Measurements from ENCODE around the gene PIGU. TPM values are rescaled to one million over a fixed set of nuclear protein-coding genes. Genes with fewer than 3 reads are reported as not detected.

Gene PIGU
- total and polyA plus RNA-seq, 2 of the 13 experiments (the other 11 are each of a cell fraction or from before 2014, with no cell fraction given): 45.5 to 231 TPM

GRCh38 chr20:34536798-34537394 is 140.0 kb downstream of the PIGU start (continued):
- TF ChIP-seq ZHX1 (CRISPR knock-in tag; IDR thresholded peaks at IDR 0.05; ENCODE audit: low read depth) (no peak; the same call in 1 of the 2 replicates), NFKBIZ (CRISPR knock-in tag; IDR thresholded peaks at IDR 0.05) (no peak), SP1 (IDR thresholded peaks at IDR 0.05) (no peak), SP1 (CRISPR knock-in tag; IDR thresholded peaks at IDR 0.05) (no peak), MTA3 (CRISPR knock-in tag; IDR thresholded peaks at IDR 0.05) (no peak), PHB2 (IDR thresholded peaks at IDR 0.05; ENCODE audit: partially characterized antibody) (no peak), MZF1 (CRISPR knock-in tag; IDR thresholded peaks at IDR 0.05; ENCODE audit: borderline replicate concordance) (no peak), ZNF720 (CRISPR knock-in tag; IDR thresholded peaks at IDR 0.05) (no peak), REL (CRISPR knock-in tag; conservative IDR thresholded peaks at IDR 0.05) (no peak), MLLT10 (CRISPR knock-in tag; IDR thresholded peaks at IDR 0.05) (no peak), ZNF354B (CRISPR knock-in tag; IDR thresholded peaks at IDR 0.05) (no peak), LCORL (IDR thresholded peaks at IDR 0.05) (no peak), LCORL (CRISPR knock-in tag; IDR thresholded peaks at IDR 0.05) (no peak), CERS6 (CRISPR knock-in tag; IDR thresholded peaks at IDR 0.05) (no peak), NFE2 (CRISPR knock-in tag; IDR thresholded peaks at IDR 0.05) (no peak), CAMTA2 (CRISPR knock-in tag; IDR thresholded peaks at IDR 0.05; ENCODE audit: borderline replicate concordance) (no peak), ZNF83 (CRISPR knock-in tag; IDR thresholded peaks at IDR 0.05; ENCODE audit: borderline replicate concordance) (no peak), ZNF205 (CRISPR knock-in tag; IDR thresholded peaks at IDR 0.05) (no peak), KDM1A (CRISPR knock-in tag; IDR thresholded peaks at IDR 0.05) (no peak), SAP130 (CRISPR knock-in tag; IDR thresholded peaks at IDR 0.05; ENCODE audit: low read depth) (peak; percentile 55; the same call in 1 of the 2 replicates), ZEB1 (IDR thresholded peaks at IDR 0.05; ENCODE audit: insufficient replicate concordance, low read depth) (no peak), ZNF101 (CRISPR knock-in tag; IDR thresholded peaks at IDR 0.05; ENCODE audit: borderline replicate concordance, low read depth) (no peak), RFXAP (CRISPR knock-in tag; IDR thresholded peaks at IDR 0.05; ENCODE audit: borderline replicate concordance) (no peak)
- TF ChIP-seq, protein P1, sequence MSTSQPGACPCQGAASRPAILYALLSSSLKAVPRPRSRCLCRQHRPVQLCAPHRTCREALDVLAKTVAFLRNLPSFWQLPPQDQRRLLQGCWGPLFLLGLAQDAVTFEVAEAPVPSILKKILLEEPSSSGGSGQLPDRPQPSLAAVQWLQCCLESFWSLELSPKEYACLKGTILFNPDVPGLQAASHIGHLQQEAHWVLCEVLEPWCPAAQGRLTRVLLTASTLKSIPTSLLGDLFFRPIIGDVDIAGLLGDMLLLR (CRISPR knock-in tag; IDR thresholded peaks at IDR 0.05): no peak
- TF ChIP-seq, protein P2, sequence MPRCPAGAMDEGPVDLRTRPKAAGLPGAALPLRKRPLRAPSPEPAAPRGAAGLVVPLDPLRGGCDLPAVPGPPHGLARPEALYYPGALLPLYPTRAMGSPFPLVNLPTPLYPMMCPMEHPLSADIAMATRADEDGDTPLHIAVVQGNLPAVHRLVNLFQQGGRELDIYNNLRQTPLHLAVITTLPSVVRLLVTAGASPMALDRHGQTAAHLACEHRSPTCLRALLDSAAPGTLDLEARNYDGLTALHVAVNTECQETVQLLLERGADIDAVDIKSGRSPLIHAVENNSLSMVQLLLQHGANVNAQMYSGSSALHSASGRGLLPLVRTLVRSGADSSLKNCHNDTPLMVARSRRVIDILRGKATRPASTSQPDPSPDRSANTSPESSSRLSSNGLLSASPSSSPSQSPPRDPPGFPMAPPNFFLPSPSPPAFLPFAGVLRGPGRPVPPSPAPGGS (CRISPR knock-in tag; IDR thresholded peaks at IDR 0.05): no peak
- TF ChIP-seq, protein P3, sequence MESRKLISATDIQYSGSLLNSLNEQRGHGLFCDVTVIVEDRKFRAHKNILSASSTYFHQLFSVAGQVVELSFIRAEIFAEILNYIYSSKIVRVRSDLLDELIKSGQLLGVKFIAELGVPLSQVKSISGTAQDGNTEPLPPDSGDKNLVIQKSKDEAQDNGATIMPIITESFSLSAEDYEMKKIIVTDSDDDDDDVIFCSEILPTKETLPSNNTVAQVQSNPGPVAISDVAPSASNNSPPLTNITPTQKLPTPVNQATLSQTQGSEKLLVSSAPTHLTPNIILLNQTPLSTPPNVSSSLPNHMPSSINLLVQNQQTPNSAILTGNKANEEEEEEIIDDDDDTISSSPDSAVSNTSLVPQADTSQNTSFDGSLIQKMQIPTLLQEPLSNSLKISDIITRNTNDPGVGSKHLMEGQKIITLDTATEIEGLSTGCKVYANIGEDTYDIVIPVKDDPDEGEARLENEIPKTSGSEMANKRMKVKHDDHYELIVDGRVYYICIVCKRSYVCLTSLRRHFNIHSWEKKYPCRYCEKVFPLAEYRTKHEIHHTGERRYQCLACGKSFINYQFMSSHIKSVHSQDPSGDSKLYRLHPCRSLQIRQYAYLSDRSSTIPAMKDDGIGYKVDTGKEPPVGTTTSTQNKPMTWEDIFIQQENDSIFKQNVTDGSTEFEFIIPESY (CRISPR knock-in tag; IDR thresholded peaks at IDR 0.05): peak; percentile 85
